Liver (tissue), 9 donors: ENCODE data around the gene MDGA2. TPM values are rescaled to one million over a fixed set of nuclear protein-coding genes. Genes with fewer than 3 reads are reported as not detected.
A peak's percentile ranks its signal among the peaks of the same experiment; 100 is the strongest.
"Not testable (repeated sequence)": the region's sequence is repeated elsewhere in the genome, so short reads cannot be mapped to it uniquely, and the experiment has no call there.

Experiments
- DNase-seq: peaks from one replicate; pipeline ENCODE4 v3.0.0-alpha.2; 2017; ENCODE audit warnings: low spot score
- H3K27ac ChIP-seq, 2 donors: one replicate each; pipeline ENCODE4 v1.7.0; 2013; ENCODE audit warnings: inconsistent platforms in 2 of 2, low read length in 2 of 2, control low read depth in 1 of 2, low read depth in 1 of 2, mild to moderate bottlenecking in 1 of 2
- H3K27me3 ChIP-seq, 4 donors: one replicate each; pipeline versions ENCODE4 v1.6.1 to v1.7.0; 2013; ENCODE audit warnings: low read length in 3 of 4, inconsistent platforms in 1 of 4, mild to moderate bottlenecking in 1 of 4, moderate library complexity in 1 of 4; ENCODE audit not compliant: control insufficient read depth in 4 of 4, insufficient read depth in 4 of 4
- H3K36me3 ChIP-seq, 4 donors: one replicate each; pipeline versions ENCODE4 v1.6.1 to v1.7.0; 2013; ENCODE audit warnings: low read length in 3 of 4, mild to moderate bottlenecking in 3 of 4, low read depth in 1 of 4, moderate library complexity in 1 of 4; ENCODE audit not compliant: control insufficient read depth in 4 of 4, insufficient read depth in 3 of 4
- H3K4me1 ChIP-seq, 4 donors: one replicate each; pipeline versions ENCODE4 v1.6.1 to v1.7.0; 2013; ENCODE audit warnings: low read length in 3 of 4, mild to moderate bottlenecking in 3 of 4, moderate library complexity in 1 of 4; ENCODE audit not compliant: control insufficient read depth in 4 of 4, insufficient read depth in 4 of 4
- H3K4me3 ChIP-seq, 3 donors: one replicate each; pipeline versions ENCODE4 v1.6.1 to v1.7.0; 2013; ENCODE audit warnings: low read length in 3 of 3, control low read depth in 1 of 3, low read depth in 1 of 3, mild to moderate bottlenecking in 1 of 3
- H3K9ac ChIP-seq, 2 donors: one replicate each; pipeline ENCODE4 v1.7.0; 2013; ENCODE audit warnings: low read length in 2 of 2, mild to moderate bottlenecking in 2 of 2, moderate library complexity in 2 of 2, control low read depth in 1 of 2, low read depth in 1 of 2
- H3K9me3 ChIP-seq, 4 donors: one replicate each; pipeline versions ENCODE4 v1.6.1 to v1.7.0; 2013; ENCODE audit warnings: low read length in 3 of 4; ENCODE audit not compliant: control insufficient read depth in 4 of 4
- ATF3 ChIP-seq: IDR thresholded peaks from 2 replicates; pipeline ENCODE4 v1.6.1; 2016; ENCODE audit warnings: antibody characterized with exemption
- CTCF ChIP-seq: fragments of 150-350 bp; IDR thresholded peaks from 2 replicates; pipeline ENCODE4 v1.5.1; 2017; ENCODE audit warnings: improper control_type of control experiment, low read depth, low read length; ENCODE audit not compliant: missing input control
- EGR1 ChIP-seq, 2 donors: IDR thresholded peaks; 2 replicates each; pipeline ENCODE4 v1.6.1; 2016 to 2018; ENCODE audit warnings: antibody characterized with exemption in 2 of 2, low read depth in 2 of 2
- FOXA2 ChIP-seq: IDR thresholded peaks from 2 replicates; pipeline ENCODE4 v1.6.1; 2016; ENCODE audit warnings: antibody characterized with exemption
- GABPA ChIP-seq, 2 donors: IDR thresholded peaks in 1 of 2; conservative IDR thresholded peaks in 1 of 2; 2 replicates each; pipeline ENCODE4 v1.6.1; 2016; ENCODE audit warnings: antibody characterized with exemption in 2 of 2, mild to moderate bottlenecking in 1 of 2, moderate library complexity in 1 of 2
- HNF4A ChIP-seq, 2 donors: conservative IDR thresholded peaks; 2 replicates each; pipeline ENCODE4 v1.6.1; 2016; ENCODE audit warnings: antibody characterized with exemption in 2 of 2, mild to moderate bottlenecking in 2 of 2
- HNF4G ChIP-seq: IDR thresholded peaks from 2 replicates; pipeline ENCODE4 v1.6.1; 2016; ENCODE audit warnings: antibody characterized with exemption
- JUND ChIP-seq, 2 donors: IDR thresholded peaks; 2 replicates each; pipeline ENCODE4 v1.6.1; 2016; ENCODE audit warnings: antibody characterized with exemption in 2 of 2
- MAX ChIP-seq: IDR thresholded peaks from 2 replicates; pipeline ENCODE4 v1.6.1; 2016; ENCODE audit warnings: antibody characterized with exemption
- NR2F2 ChIP-seq: IDR thresholded peaks from 2 replicates; pipeline ENCODE4 v1.6.1; 2016; ENCODE audit warnings: antibody characterized with exemption
- RAD21 ChIP-seq, 2 donors: IDR thresholded peaks; 2 replicates each; pipeline ENCODE4 v1.6.1; 2016; ENCODE audit warnings: antibody characterized with exemption in 2 of 2, mild to moderate bottlenecking in 2 of 2
- REST ChIP-seq: IDR thresholded peaks from 2 replicates; pipeline ENCODE4 v1.6.1; 2016; ENCODE audit warnings: antibody characterized with exemption, mild to moderate bottlenecking
- RXRA ChIP-seq, 2 donors: IDR thresholded peaks; 2 replicates each; pipeline ENCODE4 v1.6.1; 2017 to 2018; ENCODE audit warnings: antibody characterized with exemption in 2 of 2, mild to moderate bottlenecking in 1 of 2
- SP1 ChIP-seq: IDR thresholded peaks from 2 replicates; pipeline ENCODE4 v1.6.1; 2018; ENCODE audit warnings: antibody characterized with exemption, mild to moderate bottlenecking
- TAF1 ChIP-seq: conservative IDR thresholded peaks from 2 replicates; pipeline ENCODE4 v1.6.1; 2016; ENCODE audit warnings: antibody characterized with exemption, mild to moderate bottlenecking
- YY1 ChIP-seq: IDR thresholded peaks from 2 replicates; pipeline ENCODE4 v1.6.1; 2016; ENCODE audit warnings: antibody characterized with exemption, mild to moderate bottlenecking
- ZBTB33 ChIP-seq: IDR thresholded peaks from 2 replicates; pipeline ENCODE4 v1.6.1; 2016; ENCODE audit warnings: antibody characterized with exemption
- WGBS: extraction: QIAGEN DNeasy Blood & Tissue Kit; methylation state at CpG from one replicate; pipeline ENCODE4 v1.1.7; 2013; 5-methylcytosine and 5-hydroxymethylcytosine counted together
- polyA plus RNA-seq, 2 donors: library from polyadenylated mRNA; stranded (reverse) in 1 of 2; unstranded in 1 of 2; fragments of 200-250 nt in 1 of 2; fragments of >200 nt in 1 of 2; fragmentation: Nextera tagmentation in 1 of 2; extraction: Ambion mirVana in 1 of 2; gene quantifications; one replicate each; pipeline versions ENCODE4 v1.2.1 to v1.2.3, GENCODE V29; 2013 to 2015
- total RNA-seq, 2 donors: library from RNA; depleted of rRNA; stranded (reverse); fragments of >200 nt; gene quantifications; one replicate each; pipeline ENCODE4 v1.2.3, GENCODE V29; 2014
- donor health status: healthy.
- donor health status: healthy.
- donor health status: healthy.
- donor health status: healthy.
- donor health status: healthy.

The MDGA2 gene
- total and polyA plus RNA-seq, 4 donors, result 0.05 to 0.33 (median 0.19) TPM

DNA sequence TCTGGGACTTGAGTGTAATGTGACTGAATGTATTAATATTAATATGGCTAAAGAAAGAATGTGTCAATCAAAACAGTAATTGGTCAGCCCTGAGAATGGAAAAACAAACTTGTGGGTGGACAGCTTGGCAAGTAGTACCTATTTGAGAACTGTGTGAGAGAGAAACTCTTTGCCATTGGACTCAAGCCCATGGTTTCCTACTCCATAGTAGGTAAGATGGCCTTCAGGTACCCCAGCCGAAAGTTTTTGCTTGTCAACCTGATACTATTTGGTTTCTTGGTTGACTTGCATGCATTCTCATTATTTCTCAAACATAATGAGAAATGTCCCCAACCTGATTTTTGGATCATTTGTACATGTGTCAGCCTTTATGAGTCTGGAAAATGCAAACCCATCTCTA is 391.1 kb downstream of the MDGA2 start (continued):
- no peak for TF ChIP-seq REST
- TF ChIP-seq YY1, result no peak
- no peak for TF ChIP-seq TAF1
- no peak for TF ChIP-seq RAD21 (IDR thresholded peaks at IDR 0.05)
- no peak for TF ChIP-seq NR2F2
- TF ChIP-seq MAX, result no peak
- TF ChIP-seq RXRA (IDR thresholded peaks at IDR 0.05), result no peak
- TF ChIP-seq ATF3, result no peak
- TF ChIP-seq JUND (IDR thresholded peaks at IDR 0.05), result no peak
- TF ChIP-seq EGR1 (IDR thresholded peaks at IDR 0.05; ENCODE audit: low read depth in 2 of 2), result no peak
- TF ChIP-seq GABPA (IDR thresholded peaks at IDR 0.05 in 1 of 2, conservative IDR thresholded peaks at IDR 0.05 in 1 of 2), result no peak

DNA sequence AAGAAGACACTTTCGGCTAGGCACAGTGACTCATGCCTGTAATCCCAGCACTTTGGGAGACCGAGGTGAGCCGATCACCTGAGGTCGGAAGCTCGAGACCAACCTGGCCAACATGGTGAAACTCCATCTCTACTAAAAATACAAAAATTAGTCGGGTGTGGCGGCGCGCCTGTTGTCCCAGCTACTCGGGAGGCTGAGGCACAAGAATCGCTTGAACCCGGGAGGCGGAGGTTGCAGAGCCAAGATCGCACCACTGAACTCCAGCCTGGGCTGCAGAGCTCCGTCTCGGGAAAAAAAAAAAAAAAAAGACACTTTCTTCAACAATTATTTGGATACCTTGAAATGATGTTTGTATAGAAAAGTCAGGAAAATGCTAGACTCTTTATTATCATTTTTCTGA is 393.6 kb downstream of the MDGA2 start:
- H3K27me3 ChIP-seq, H3K27ac ChIP-seq, H3K4me3 ChIP-seq, DNase-seq, H3K9ac ChIP-seq, H3K36me3 ChIP-seq, H3K4me1 ChIP-seq, H3K9me3 ChIP-seq: not testable (repeated sequence)
- WGBS, result 92% methylated on average over 16 of the region's 16 CpGs

GRCh38 chr14:47278233-47278842 is 397.1 kb downstream of the MDGA2 start:
- WGBS, result 24% methylated on average over 5 of the region's 5 CpGs
- Histone ChIP-seq H3K9me3 (no peaks in the 10 kb centered on the region), H3K4me1 (no peaks in the 10 kb centered on the region), H3K27me3 (no peaks in the 10 kb centered on the region), H3K4me3 (no peak overlapping the region), H3K27ac (no peak overlapping the region), H3K9ac (no peak overlapping the region), H3K36me3 (no peaks in the 10 kb centered on the region)
- TF ChIP-seq SP1 (no peak), YY1 (no peak), ZBTB33 (no peak), JUND (IDR thresholded peaks at IDR 0.05) (no peak), HNF4A (conservative IDR thresholded peaks at IDR 0.05) (no peak), REST (no peak), ATF3 (no peak), NR2F2 (no peak), FOXA2 (no peak), MAX (no peak), CTCF (peak; percentile 62), GABPA (IDR thresholded peaks at IDR 0.05 in 1 of 2, conservative IDR thresholded peaks at IDR 0.05 in 1 of 2) (no peak), RAD21 (IDR thresholded peaks at IDR 0.05) (peak; percentile 83 to 84), HNF4G (no peak), EGR1 (IDR thresholded peaks at IDR 0.05; ENCODE audit: low read depth in 2 of 2) (no peak), TAF1 (no peak)
- DNase-seq, result peak; percentile 55
